Neuronal stem cell (in vitro differentiated cells): ENCODE data around the gene TBC1D20.

Experiments
- DNase-seq: peaks from one replicate; pipeline ENCODE4 v3.0.0-alpha.2; 2013; ENCODE audit warnings: low spot score
- H2AFZ ChIP-seq: one replicate; pipeline ENCODE4 v1.6.1; 2013; ENCODE audit warnings: mild to moderate bottlenecking, low read length, inconsistent platforms
- H2AK5ac ChIP-seq: 2 replicates; pipeline ENCODE4 v1.6.1; 2013; ENCODE audit warnings: low read depth, mild to moderate bottlenecking, inconsistent platforms, low read length, moderate library complexity, mixed read lengths
- H2BK120ac ChIP-seq: 2 replicates; pipeline ENCODE4 v1.6.1; 2013; ENCODE audit warnings: low read depth, mild to moderate bottlenecking, inconsistent platforms, low read length, moderate library complexity, mixed read lengths
- H2BK12ac ChIP-seq: one replicate; pipeline ENCODE4 v1.6.1; 2013; ENCODE audit warnings: low read length, inconsistent platforms
- H2BK15ac ChIP-seq: 2 replicates; pipeline ENCODE4 v1.6.1; 2013; ENCODE audit warnings: mild to moderate bottlenecking, low read length, inconsistent platforms, mixed read lengths
- H2BK5ac ChIP-seq: one replicate; pipeline ENCODE4 v1.6.1; 2013; ENCODE audit warnings: inconsistent platforms, mild to moderate bottlenecking, low read length, moderate library complexity
- H3K14ac ChIP-seq: one replicate; pipeline ENCODE4 v1.6.1; 2013; ENCODE audit warnings: low read length, inconsistent platforms
- H3K18ac ChIP-seq: 2 replicates; pipeline ENCODE4 v1.6.1; 2013; ENCODE audit warnings: low read length, inconsistent platforms
- H3K23ac ChIP-seq: 2 replicates; pipeline ENCODE4 v1.6.1; 2013; ENCODE audit warnings: low read depth, mild to moderate bottlenecking, mixed read lengths, low read length, inconsistent platforms; ENCODE audit not compliant: poor library complexity
- H3K27ac ChIP-seq: replicated peaks from 3 replicates; pipeline ENCODE4 v1.5.1; 2013; ENCODE audit warnings: low read length, inconsistent platforms
- H3K27me3 ChIP-seq, 3 experiments: 2 replicates each; pipeline ENCODE4 v1.6.1; 2013; ENCODE audit warnings: low read length in 3 of 3, mild to moderate bottlenecking in 2 of 3, inconsistent platforms in 1 of 3, low read depth in 1 of 3, mixed read lengths in 1 of 3, moderate library complexity in 1 of 3; ENCODE audit not compliant: control insufficient read depth in 3 of 3, insufficient read depth in 3 of 3
- H3K36me3 ChIP-seq, 2 donors: replicated peaks in 1 of 2; 2 replicates each; pipeline ENCODE4 v1.6.1; 2013; ENCODE audit warnings: low read length in 2 of 2; ENCODE audit not compliant: control insufficient read depth in 2 of 2, insufficient read depth in 2 of 2
- H3K4ac ChIP-seq: 2 replicates; pipeline ENCODE4 v1.6.1; 2013; ENCODE audit warnings: inconsistent platforms, mild to moderate bottlenecking, low read length, moderate library complexity
- H3K4me1 ChIP-seq, 2 donors: 1 replicate in 1 of 2; 2 replicates in 1 of 2; pipeline ENCODE4 v1.6.1; 2013; ENCODE audit warnings: low read length in 2 of 2, low read depth in 1 of 2; ENCODE audit not compliant: control insufficient read depth in 2 of 2, insufficient read depth in 1 of 2
- H3K4me2 ChIP-seq: one replicate; pipeline ENCODE4 v1.6.1; 2013; ENCODE audit warnings: mild to moderate bottlenecking, low read length, inconsistent platforms; ENCODE audit not compliant: insufficient read depth, poor library complexity, severe bottlenecking
- H3K4me3 ChIP-seq, 2 donors: 2 replicates each; pipeline ENCODE4 v1.5.1; 2013; ENCODE audit warnings: low read length in 2 of 2, mild to moderate bottlenecking in 2 of 2, inconsistent platforms in 1 of 2, moderate library complexity in 1 of 2
- H3K79me1 ChIP-seq: one replicate; pipeline ENCODE4 v1.6.1; 2013; ENCODE audit warnings: low read depth, mild to moderate bottlenecking, inconsistent platforms, low read length, moderate library complexity
- H3K9ac ChIP-seq: one replicate; pipeline ENCODE4 v1.6.1; 2013; ENCODE audit warnings: mild to moderate bottlenecking, low read depth, low read length, inconsistent platforms; ENCODE audit not compliant: poor library complexity
- H3K9me3 ChIP-seq, 2 donors: replicated peaks in 1 of 2; 2 replicates each; pipeline versions ENCODE3 to v1.6.1; 2013; ENCODE audit warnings: low read length in 2 of 2, mild to moderate bottlenecking in 2 of 2, inconsistent platforms in 1 of 2, low read depth in 1 of 2, mixed read lengths in 1 of 2, moderate library complexity in 1 of 2; ENCODE audit not compliant: control insufficient read depth in 2 of 2, insufficient read depth in 1 of 2
- H4K8ac ChIP-seq: one replicate; pipeline ENCODE4 v1.6.1; 2013; ENCODE audit warnings: low read depth, mild to moderate bottlenecking, inconsistent platforms, low read length, moderate library complexity
- H4K91ac ChIP-seq: one replicate; pipeline ENCODE4 v1.6.1; 2013; ENCODE audit warnings: low read length, low read depth, mild to moderate bottlenecking, inconsistent platforms; ENCODE audit not compliant: poor library complexity
- WGBS, 2 donors: extraction: QIAGEN DNeasy Blood & Tissue Kit; methylation state at CpG; one replicate each; pipeline ENCODE4 v1.1.7; 2013; ENCODE audit warnings: missing lambda C conversion rate in 2 of 2, mixed read lengths in 1 of 2; ENCODE audit not compliant: insufficient read length in 2 of 2, insufficient replicate concordance in 1 of 2; ENCODE audit errors: extremely low coverage in 2 of 2; 5-methylcytosine and 5-hydroxymethylcytosine counted together

TBC1D20 gene

GRCh38 chr20:430091-430999 is 32.0 kb downstream of the TBC1D20 start:
- no peak for DNase-seq
- no peak overlapping the region for H3K23ac ChIP-seq
- H3K9me3 ChIP-seq = no peaks in the 10 kb centered on the region
- no peak overlapping the region for H2BK5ac ChIP-seq
- no peak overlapping the region for H3K9ac ChIP-seq
- H3K4ac ChIP-seq = no peak overlapping the region
- H3K4me3 ChIP-seq = no peak overlapping the region
- H3K79me1 ChIP-seq = no peaks in the 10 kb centered on the region
- no peak overlapping the region for H2BK120ac ChIP-seq
- no peak overlapping the region for H3K4me2 ChIP-seq
- no peak overlapping the region for H4K8ac ChIP-seq
- no peak overlapping the region for H3K14ac ChIP-seq
- no peak overlapping the region for H3K27ac ChIP-seq
- peaks cover 0 to 3% of the 10 kb centered on the region in 2 donors for H3K4me1 ChIP-seq
- peaks cover 20 to 64% of the 10 kb centered on the region in 2 donors for H3K36me3 ChIP-seq
- no peak overlapping the region for H2AK5ac ChIP-seq
- no peak overlapping the region for H2BK12ac ChIP-seq
- no peak overlapping the region for H4K91ac ChIP-seq
- H3K18ac ChIP-seq = no peak overlapping the region
- no peaks in the 10 kb centered on the region for H3K27me3 ChIP-seq
- H2BK15ac ChIP-seq = no peak overlapping the region
- no CpG with 5 or more reads among the region's 21 CpGs for WGBS, 2 donors
- H2AFZ ChIP-seq = no peak overlapping the region

DNA sequence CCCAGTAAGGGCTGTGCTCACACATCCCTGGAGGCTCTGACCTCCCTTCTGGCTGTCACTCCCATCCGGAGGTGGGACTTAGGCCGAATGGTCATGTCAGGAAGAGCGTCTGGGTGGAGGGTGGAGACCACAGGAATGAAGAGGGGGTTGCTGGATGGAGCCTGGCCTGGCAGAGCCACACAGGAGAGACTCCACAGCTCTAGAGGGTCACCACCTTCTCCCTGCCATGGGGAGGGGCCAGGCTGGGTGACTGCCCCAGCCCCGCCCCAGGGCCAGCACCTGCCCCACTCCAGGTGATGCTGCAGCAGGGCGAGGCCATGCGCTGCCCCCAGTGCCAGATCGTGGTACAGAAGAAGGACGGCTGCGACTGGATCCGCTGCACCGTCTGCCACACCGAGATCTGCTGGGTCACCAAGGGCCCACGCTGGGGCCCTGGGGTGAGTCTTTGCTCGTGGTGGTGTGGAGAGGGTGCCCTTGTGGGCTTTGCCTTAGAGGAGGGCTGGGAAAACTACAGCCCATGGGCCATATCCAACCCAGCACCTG is 33.6 kb downstream of the TBC1D20 start:
- H4K8ac ChIP-seq = no peak overlapping the region
- H4K91ac ChIP-seq = no peak overlapping the region
- no peak overlapping the region for H2AK5ac ChIP-seq
- no peak overlapping the region for H2AFZ ChIP-seq
- H3K79me1 ChIP-seq = no peaks in the 10 kb centered on the region
- no CpG with 5 or more reads among the region's 14 CpGs for WGBS, 2 donors
- H3K4me1 ChIP-seq = no peaks in the 10 kb centered on the region
- H2BK12ac ChIP-seq = no peak overlapping the region
- DNase-seq = no peak
- no peak overlapping the region for H3K18ac ChIP-seq
- H3K27ac ChIP-seq = no peak overlapping the region
- H3K4me2 ChIP-seq = no peak overlapping the region
- no peak overlapping the region for H3K23ac ChIP-seq
- H3K4ac ChIP-seq = no peak overlapping the region
- no peak overlapping the region for H3K4me3 ChIP-seq
- H3K14ac ChIP-seq = no peak overlapping the region
- no peak overlapping the region for H2BK5ac ChIP-seq
- no peak overlapping the region for H3K9ac ChIP-seq
- no peak overlapping the region for H2BK15ac ChIP-seq
- H2BK120ac ChIP-seq = no peak overlapping the region
- no peaks in the 10 kb centered on the region for H3K27me3 ChIP-seq
- no peaks in the 10 kb centered on the region for H3K9me3 ChIP-seq
- peaks cover 23 to 66% of the 10 kb centered on the region in 2 donors for H3K36me3 ChIP-seq

DNA sequence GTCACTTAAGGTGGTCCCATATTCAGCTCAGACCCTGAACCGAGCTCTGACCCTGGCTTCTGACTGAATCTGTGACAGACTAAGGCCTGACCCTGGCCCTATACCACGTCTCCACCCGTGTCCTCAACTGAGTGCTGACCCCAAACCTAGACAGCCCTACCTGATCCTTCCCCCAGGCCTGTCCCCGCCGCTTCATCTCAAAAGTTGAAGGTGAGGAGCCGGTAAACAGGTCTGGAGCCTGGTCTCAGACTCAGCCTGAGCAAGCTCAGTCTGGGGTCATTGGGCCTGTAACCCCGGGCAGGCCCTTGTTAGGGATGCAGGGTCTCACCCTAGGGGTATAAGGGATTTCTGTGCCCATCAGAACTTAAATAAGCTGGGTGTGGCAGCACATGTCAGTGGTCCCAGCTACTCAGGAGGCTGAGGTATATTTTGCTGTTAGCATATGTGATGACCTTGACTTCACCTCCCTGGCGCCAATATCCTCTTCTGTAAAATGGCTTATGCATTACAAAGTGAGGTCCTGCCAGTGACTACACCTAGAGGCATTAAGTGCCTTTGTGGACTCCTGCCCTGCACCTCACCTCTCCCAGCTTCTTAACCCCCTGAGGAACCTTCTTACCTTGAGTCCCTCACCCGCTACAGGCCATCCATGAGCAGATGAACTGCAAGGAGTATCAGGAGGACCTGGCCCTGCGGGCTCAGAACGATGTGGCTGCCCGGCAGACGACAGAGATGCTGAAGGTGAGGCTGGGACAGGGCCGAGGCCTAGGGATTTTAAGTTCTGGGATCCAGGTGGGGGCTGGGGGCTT is 34.3 kb downstream of the TBC1D20 start:
- Histone ChIP-seq H4K91ac (no peak overlapping the region), H3K23ac (no peak overlapping the region), H3K4me1 (no peaks in the 10 kb centered on the region), H3K4me3 (no peak overlapping the region), H3K79me1 (no peaks in the 10 kb centered on the region), H3K36me3 (peaks cover 25 to 72% of the 10 kb centered on the region in 2 donors), H3K27ac (no peak overlapping the region), H3K14ac (no peak overlapping the region), H2BK120ac (no peak overlapping the region), H2AK5ac (no peak overlapping the region), H2BK12ac (no peak overlapping the region), H4K8ac (no peak overlapping the region), H3K4me2 (no peak overlapping the region), H3K9ac (peak overlapping the region; percentile 30), H3K27me3 (no peaks in the 10 kb centered on the region), H2AFZ (no peak overlapping the region), H3K18ac (no peak overlapping the region), H3K9me3 (no peaks in the 10 kb centered on the region), H3K4ac (no peak overlapping the region), H2BK5ac (no peak overlapping the region), H2BK15ac (no peak overlapping the region)
- no peak for DNase-seq
- WGBS, 2 donors = no CpG with 5 or more reads among the region's 14 CpGs

GRCh38 chr20:427401-427800 is 34.9 kb downstream of the TBC1D20 start:
- Histone ChIP-seq H3K9me3 (no peaks in the 10 kb centered on the region), H3K4me1 (no peaks in the 10 kb centered on the region), H3K4me2 (no peak overlapping the region), H2AFZ (no peak overlapping the region), H2BK120ac (no peak overlapping the region), H3K27ac (no peak overlapping the region), H3K18ac (no peak overlapping the region), H2BK15ac (no peak overlapping the region), H3K23ac (no peak overlapping the region), H2BK12ac (no peak overlapping the region), H3K79me1 (no peaks in the 10 kb centered on the region), H3K27me3 (no peaks in the 10 kb centered on the region), H2AK5ac (no peak overlapping the region), H3K36me3 (peaks cover 29 to 75% of the 10 kb centered on the region in 2 donors), H3K14ac (no peak overlapping the region), H2BK5ac (no peak overlapping the region), H3K9ac (no peak overlapping the region), H3K4ac (no peak overlapping the region), H3K4me3 (no peak overlapping the region), H4K8ac (no peak overlapping the region), H4K91ac (no peak overlapping the region)
- WGBS, 2 donors = no CpG with 5 or more reads among the region's 4 CpGs
- no peak for DNase-seq
